NCI-H526 (cell line): ENCODE data around the gene TFCP2.
A peak's percentile ranks its signal among the peaks of the same experiment; 100 is the strongest.

Experiments used
- DNase-seq, 2 experiments: peaks; one replicate each; lab custom pipeline; 2025; lab: John Stamatoyannopoulos, UW

TFCP2 gene

GRCh38 chr12:51156245-51156765 is 16.6 kb downstream of the TFCP2 start:
- DNase-seq: no peak

- no peak for DNase-seq
Observed at GRCh38 chr12:51152953-51153352, 20.0 kb downstream of the TFCP2 start.

GRCh38 chr12:51150777-51151176 is 22.2 kb downstream of the TFCP2 start:
- DNase-seq: no peak

DNA sequence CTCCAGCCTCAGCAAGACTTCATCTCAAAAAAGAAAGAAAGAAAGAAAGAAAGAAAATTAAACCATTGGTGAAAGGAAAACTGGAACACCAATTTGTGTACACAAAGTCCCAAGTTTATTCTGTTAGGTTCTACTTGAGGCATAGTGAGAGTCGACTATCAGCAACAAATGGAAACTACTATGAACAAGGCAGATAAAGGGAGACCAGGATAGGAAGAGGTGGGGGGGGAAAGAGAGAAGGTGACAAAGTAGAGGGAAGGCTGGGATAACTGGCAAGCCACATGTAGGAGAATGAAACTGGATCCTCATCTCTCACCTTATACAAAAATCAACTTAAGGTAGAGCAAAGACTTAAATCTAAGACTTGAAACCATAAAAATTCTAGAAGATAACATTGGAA is 25.6 kb downstream of the TFCP2 start:
- DNase-seq: no peak

DNA sequence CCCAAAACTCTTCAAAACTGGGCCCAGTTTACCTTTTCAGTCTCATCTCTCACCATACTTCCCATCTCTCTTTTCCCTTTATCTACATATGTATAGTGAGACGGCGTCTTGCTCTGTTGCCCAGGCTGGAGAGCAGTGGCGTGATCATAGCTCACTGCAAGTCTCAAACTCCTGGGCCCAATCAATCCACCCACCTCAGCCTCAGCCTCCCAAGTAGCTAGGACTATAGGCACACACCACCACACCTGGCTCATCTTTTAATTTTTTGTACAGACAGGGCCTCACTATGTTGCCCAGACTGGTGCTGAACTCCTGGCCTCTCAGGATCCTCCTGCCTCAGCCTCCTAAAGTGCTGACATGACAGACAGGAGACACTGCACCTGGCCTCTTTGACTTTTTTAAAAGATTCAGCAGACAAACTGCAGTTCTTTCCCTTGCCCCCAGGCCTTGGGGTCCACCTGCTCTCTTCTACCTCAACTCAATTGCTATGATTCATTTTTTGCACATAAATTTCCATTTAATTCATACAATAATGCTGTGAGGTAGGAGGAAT is 33.6 kb downstream of the TFCP2 start:
- DNase-seq: no peak

DNA sequence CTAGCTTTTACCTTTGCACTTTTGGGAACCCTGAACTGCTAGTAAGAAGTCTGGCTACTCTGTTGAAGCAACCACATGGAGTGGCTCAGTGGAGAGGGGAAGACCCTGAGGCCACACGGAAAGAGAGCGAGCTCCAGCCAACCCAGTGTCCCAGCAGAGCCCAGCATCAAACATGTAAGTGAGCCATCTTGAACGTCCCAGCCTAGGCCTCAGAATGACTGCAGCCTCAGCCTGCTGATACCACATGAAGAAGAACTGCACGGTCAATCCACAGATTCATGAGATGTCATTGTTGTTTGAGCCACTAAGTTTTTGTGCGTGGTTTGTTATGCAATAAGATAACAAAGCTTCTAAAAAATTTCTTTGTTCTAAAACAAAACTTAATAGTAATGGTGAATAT is 40.2 kb downstream of the TFCP2 start:
- DNase-seq: no peak

DNA sequence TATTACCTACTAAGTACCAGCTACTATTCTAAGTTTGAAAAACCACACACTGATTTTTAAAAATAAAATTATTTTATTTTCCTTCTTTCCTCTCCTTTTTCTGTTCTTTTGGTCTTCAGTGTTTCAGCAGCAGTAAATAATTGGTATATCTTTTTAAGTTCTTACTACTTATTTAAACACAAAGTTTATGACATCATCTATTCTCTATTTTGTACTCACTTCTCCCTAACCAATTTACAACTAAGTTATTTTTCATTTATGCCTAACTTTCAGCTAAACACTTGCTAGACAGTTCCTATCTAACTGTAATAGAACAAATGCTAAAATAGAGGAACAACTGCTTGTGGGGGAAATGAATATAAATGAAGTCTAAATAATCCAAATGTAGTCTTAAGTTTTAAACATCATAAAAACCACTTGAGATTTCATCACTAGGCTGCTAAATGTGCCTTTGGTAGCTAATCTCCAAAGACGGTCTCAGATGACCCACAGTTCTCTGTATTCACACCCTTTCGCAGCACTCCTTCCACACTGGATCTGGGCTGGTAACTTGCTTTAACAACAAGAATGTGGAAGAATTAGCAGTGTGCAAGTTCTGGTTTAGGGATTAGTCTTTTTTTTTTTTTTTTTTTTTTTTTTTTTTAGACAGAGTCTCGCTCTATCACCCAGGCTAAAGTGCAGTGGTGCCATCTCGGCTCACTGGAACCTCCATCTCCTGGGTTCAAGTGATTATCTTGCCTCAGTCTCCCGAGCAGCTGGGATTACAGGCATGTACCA is 41.0 kb downstream of the TFCP2 start:
- no peak for DNase-seq

GRCh38 chr12:51128919-51129318 is 44.0 kb downstream of the TFCP2 start:
- DNase-seq: peak; percentile 45 to 66

DNA sequence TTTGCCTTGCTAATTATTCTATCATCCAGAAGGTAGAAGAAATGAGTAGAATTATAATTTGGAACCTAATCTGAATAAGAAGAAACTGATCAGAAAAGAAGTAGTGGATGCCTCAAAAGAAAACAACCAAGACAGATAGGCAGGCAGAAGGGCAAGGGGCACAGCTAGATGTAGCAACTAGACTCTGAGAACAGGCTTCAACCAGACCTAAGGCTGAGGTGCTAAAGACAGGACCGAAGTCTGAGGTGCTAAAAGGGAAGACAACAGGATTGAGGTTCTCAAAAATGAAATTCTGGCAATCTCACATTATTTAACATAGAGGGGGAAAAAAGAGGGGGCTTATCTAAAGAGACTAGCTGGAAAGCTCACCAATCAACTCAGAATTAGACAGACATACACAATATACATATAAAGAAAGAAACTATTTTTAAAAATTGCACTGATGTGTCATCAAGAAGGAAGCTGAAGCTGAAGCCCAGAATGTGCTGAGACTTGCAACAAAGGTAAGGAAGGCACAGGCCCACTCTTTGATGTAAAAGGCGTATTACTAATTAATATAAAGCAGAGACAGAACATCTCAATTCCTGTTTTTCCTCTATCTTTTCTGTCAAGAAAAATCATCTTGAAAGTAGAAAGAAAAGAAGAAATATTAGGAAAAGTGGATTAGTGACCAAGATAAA is 45.7 kb downstream of the TFCP2 start:
- DNase-seq: no peak

GRCh38 chr12:51126297-51126696 is 46.6 kb downstream of the TFCP2 start:
- no peak for DNase-seq

DNA sequence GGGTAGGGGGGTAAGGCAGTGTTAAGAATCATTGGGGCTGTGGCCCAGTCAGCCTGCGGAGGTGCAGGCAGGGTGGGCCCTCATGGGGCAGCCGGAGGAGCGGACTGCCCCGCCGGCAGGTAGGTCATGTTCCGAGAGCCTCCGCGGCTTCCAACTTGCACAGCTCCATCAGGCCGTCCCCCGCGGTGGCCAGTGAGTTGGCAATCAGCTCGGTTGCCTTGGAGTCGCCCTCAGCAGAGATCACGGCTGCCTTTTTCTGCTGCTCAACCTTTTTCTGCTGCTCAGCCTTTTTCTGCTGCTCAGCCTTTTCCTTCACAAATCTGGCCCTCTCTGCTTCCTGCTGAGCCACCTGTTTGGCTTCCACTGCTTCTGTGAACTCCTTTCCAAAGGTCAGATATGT is 48.4 kb downstream of the TFCP2 start:
- DNase-seq: no peak

DNA sequence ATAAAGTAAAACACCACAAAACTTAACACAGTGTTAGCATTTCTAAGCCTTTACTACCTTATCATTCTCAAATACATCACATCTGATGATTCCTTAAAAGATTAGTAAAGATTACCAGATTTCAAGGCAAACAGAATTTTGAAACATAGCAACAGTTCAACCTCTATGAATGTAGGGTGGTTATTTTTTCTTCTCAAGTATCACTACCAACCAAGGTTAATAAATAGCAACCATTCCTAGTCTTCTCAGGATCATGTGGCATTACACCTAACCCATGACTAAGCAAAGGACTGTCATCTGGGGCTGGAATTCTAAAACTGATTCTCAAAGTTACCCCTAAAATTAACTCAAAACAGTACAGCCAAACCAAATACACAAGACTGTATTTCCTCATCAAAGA is 50.1 kb downstream of the TFCP2 start:
- no peak for DNase-seq

DNA sequence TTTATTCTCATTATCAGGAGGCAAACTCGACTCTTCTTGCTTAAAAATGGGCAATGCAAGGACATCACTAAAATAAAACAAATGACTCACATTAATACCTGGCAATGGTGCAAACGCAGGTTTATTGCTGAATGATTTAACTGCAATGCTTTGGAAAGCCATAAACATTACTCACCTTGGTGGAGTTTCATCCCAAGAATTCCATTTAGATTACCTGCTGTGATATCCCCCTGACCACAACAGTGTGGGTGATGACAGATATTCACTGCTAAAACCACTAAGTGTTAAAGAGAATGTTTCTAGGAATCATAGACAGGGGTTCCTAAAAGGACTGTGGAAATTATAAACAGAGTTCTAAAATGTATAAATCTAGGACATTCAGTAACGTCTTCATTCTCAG is 54.2 kb downstream of the TFCP2 start:
- no peak for DNase-seq

GRCh38 chr12:51115533-51115932 is 57.4 kb downstream of the TFCP2 start:
- DNase-seq: no peak

- no peak for DNase-seq
Observed at GRCh38 chr12:51108136-51108535, 64.8 kb downstream of the TFCP2 start.

GRCh38 chr12:51103977-51104376 is 69.0 kb downstream of the TFCP2 start:
- no peak for DNase-seq

DNA sequence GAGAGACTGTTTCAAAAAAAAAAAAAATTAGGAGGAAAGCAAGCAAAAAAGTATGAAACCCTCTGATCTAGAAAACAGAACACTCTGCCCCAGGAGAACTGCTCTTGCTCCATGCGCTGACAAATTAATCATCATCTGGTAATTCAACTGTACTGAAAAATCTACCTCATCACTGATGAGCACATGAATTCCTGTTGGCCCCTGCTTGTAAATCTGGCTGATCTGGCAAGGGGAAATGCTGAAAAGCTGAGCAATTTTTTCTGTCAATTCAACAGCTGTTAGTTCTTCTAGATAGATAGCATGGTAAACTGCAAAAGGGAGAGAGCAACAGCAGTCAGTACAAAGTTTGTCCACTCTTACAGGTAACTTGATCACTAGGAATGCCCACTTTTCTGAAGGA is 74.3 kb downstream of the TFCP2 start:
- no peak for DNase-seq

GRCh38 chr12:51090705-51091229 is 82.2 kb downstream of the TFCP2 start:
- no peak for DNase-seq

DNA sequence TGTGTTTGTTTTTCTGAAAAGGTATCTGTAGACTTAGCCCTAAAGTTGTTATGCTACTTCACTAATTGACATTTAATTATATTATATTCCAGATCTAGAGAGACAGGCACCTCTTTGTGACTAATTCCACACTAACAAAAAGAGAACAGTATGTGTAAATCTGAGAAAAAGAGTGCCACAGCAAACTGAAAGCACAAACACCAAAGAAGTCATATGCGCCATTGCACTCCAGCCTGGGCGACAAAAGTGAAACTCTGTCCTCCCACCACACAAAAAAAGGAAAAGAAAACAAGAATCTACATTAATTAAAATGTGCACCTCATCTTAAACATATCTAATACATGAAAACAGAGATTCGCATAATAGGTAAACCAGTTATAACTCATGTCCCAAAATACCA is 85.1 kb downstream of the TFCP2 start:
- no peak for DNase-seq

- DNase-seq: no peak
Observed at GRCh38 chr12:51086933-51087332, 86.0 kb downstream of the TFCP2 start.

DNA sequence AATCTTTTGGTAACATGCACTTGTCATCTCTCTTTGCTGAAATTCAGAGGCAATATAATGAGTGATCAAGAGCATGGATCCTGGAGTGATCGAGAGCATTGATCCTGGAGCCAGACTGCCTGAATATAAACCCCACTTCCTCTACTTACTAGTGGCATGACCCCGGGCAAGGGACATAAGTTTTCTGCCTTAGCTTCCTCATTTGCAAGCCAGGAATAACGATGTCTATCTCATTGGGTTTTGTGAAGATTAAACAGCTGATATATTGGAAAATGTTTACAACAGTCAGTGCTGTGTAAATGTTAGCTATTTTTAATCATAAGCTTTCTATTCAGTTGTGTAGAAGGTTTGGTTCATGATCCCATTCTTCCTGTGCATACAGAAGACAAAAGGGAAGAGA is 87.2 kb downstream of the TFCP2 start:
- no peak for DNase-seq

- DNase-seq: peak; percentile 79 to 98
Observed at GRCh38 chr12:51083126-51083833, 89.7 kb downstream of the TFCP2 start, which contains the start of gene CSRNP2. Gene CSRNP2, minus strand, starts transcription at chr12:51083596. Its CDS starts 7,035 bp downstream, at chr12:51076561.
